ENCODE data around the gene UTF1. TPM values are rescaled to one million over a fixed set of nuclear protein-coding genes. Genes with fewer than 3 reads are reported as not detected.

Gene UTF1
- total RNA-seq, 1 experiment from 2014 or later = not detected

DNA sequence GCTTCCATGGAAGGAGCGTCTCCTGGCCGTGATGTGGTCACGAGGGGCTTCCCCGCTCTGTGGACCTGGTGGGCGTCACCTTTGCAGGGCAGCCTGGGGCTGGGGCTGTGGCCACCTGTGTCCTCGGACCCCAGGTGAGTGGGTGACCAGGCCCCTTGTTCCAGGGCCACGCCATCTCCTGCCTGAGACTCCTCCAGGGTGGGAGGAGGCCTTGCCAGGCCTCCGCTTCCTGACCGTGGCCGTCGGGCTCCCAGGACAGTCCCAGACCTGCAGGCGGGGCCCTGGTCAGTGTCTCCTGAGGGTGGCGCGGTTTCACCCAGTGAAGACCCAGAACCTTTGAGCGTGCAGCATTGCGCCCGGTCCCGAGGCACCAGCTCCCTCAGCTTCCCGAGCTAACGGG lies 20.4 kb upstream of the UTF1 start:
- BruUV-seq (replicated peaks) = no TSS peak
- Mint-ChIP-seq H3K9me3 (ENCODE audit: low read depth, unreplicated experiment) (no peaks in the 10 kb centered on the region), H3K36me3 (ENCODE audit: insufficient read depth, unreplicated experiment) (no peaks in the 10 kb centered on the region), H3K4me1 (ENCODE audit: low read depth, unreplicated experiment) (no peaks in the 10 kb centered on the region), H3K27me3 (ENCODE audit: unreplicated experiment) (no peaks in the 10 kb centered on the region), H3K27ac (ENCODE audit: unreplicated experiment) (no peak overlapping the region), H3K4me3 (ENCODE audit: low read depth, unreplicated experiment) (no peak overlapping the region)
- intact Hi-C loops (cut with micrococcal nuclease; ENCODE audit: unreplicated experiment) = no loop called here
- DNase-seq = no peak
- CTCF ChIA-PET = no interaction called here
- TF ChIP-seq, protein P1, sequence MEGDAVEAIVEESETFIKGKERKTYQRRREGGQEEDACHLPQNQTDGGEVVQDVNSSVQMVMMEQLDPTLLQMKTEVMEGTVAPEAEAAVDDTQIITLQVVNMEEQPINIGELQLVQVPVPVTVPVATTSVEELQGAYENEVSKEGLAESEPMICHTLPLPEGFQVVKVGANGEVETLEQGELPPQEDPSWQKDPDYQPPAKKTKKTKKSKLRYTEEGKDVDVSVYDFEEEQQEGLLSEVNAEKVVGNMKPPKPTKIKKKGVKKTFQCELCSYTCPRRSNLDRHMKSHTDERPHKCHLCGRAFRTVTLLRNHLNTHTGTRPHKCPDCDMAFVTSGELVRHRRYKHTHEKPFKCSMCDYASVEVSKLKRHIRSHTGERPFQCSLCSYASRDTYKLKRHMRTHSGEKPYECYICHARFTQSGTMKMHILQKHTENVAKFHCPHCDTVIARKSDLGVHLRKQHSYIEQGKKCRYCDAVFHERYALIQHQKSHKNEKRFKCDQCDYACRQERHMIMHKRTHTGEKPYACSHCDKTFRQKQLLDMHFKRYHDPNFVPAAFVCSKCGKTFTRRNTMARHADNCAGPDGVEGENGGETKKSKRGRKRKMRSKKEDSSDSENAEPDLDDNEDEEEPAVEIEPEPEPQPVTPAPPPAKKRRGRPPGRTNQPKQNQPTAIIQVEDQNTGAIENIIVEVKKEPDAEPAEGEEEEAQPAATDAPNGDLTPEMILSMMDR (IDR thresholded peaks at IDR 0.05; ENCODE audit: unreplicated experiment) = no peak

DNA sequence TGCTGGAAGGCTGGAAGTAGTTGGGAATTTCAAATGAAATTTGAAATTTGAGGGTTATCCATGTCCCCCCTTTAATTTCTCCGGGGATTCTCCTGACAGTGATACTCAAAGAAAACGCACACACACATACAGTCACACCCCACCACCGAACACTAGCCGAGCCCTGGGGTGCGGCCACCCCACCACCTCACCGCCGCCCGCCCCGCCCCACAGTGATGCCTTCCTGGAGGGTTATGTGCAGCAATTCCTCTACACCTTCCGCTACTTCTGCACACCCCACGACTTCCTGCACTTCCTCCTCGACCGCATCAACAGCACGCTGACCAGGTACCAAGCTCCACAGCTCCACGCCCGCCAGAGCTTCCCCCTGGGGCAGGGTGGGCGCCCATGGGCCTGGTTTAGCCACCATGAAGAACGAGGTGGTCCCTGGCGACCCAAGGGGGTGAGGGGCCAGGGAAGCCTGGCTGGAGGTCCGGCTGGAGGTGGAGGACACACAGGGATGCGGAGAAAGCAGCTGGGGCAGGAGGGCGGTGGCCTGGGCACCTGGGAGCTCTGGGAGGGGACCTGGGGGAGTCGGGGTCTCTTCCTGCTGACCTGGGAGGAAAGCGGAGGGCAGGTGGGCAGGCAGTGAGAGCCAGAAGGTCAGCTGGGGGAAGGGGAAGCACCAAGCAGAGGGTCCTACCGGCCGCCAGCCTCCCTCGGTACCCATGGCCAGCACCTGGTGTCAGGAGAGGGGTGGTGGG lies 19.4 kb upstream of the UTF1 start:
- intact Hi-C loops (cut with micrococcal nuclease; ENCODE audit: unreplicated experiment) = no loop called here
- TF ChIP-seq, protein P1 (IDR thresholded peaks at IDR 0.05; ENCODE audit: unreplicated experiment) = no peak
- no TSS peak for BruUV-seq (replicated peaks)
- no peak for DNase-seq
- CTCF ChIA-PET = no interaction called here
- Mint-ChIP-seq H3K4me1 (ENCODE audit: low read depth, unreplicated experiment) (no peaks in the 10 kb centered on the region), H3K9me3 (ENCODE audit: low read depth, unreplicated experiment) (no peaks in the 10 kb centered on the region), H3K27me3 (ENCODE audit: unreplicated experiment) (no peaks in the 10 kb centered on the region), H3K27ac (ENCODE audit: unreplicated experiment) (no peak overlapping the region), H3K4me3 (ENCODE audit: low read depth, unreplicated experiment) (no peak overlapping the region), H3K36me3 (ENCODE audit: insufficient read depth, unreplicated experiment) (no peaks in the 10 kb centered on the region)

DNA sequence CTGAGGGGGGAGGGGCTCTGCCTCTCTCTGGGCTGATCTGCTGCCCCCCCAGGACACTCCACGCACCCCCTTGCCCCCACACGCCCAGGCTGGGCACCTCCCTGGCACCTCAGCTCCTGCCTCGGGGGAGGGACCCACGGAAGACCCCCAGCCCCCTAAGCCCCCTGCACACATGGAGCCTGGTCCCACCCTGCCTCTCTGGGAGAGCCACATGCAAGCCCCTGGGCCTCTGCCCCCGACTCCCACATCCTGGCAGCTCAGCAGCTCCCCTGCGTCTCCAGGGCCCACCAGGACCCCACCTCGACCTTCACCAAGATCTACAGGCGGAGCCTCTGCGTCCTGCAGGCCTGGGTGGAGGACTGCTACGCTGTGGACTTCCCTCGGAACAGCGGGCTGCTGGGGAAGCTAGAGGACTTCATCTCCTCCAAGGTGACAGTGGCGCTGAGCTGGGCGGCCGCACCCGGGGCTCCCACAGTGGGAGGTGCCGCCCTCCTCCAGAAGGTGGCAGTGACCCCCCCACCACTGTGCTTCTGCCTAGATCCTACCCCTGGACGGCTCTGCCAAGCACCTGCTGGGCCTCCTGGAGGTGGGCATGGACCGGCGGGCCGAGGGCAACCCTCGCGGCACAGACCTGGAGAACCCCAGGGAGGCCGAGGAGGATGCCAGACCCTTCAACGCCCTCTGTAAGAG lies 18.7 kb upstream of the UTF1 start:
- no TSS peak for BruUV-seq (replicated peaks)
- Mint-ChIP-seq H3K9me3 (ENCODE audit: low read depth, unreplicated experiment) (no peaks in the 10 kb centered on the region), H3K4me3 (ENCODE audit: low read depth, unreplicated experiment) (no peak overlapping the region), H3K4me1 (ENCODE audit: low read depth, unreplicated experiment) (no peaks in the 10 kb centered on the region), H3K27me3 (ENCODE audit: unreplicated experiment) (no peaks in the 10 kb centered on the region), H3K36me3 (ENCODE audit: insufficient read depth, unreplicated experiment) (no peaks in the 10 kb centered on the region), H3K27ac (ENCODE audit: unreplicated experiment) (no peak overlapping the region)
- no peak for DNase-seq
- CTCF ChIA-PET = no interaction called here
- TF ChIP-seq, protein P1 (IDR thresholded peaks at IDR 0.05; ENCODE audit: unreplicated experiment) = no peak
- intact Hi-C loops (cut with micrococcal nuclease; ENCODE audit: unreplicated experiment) = no loop called here

DNA sequence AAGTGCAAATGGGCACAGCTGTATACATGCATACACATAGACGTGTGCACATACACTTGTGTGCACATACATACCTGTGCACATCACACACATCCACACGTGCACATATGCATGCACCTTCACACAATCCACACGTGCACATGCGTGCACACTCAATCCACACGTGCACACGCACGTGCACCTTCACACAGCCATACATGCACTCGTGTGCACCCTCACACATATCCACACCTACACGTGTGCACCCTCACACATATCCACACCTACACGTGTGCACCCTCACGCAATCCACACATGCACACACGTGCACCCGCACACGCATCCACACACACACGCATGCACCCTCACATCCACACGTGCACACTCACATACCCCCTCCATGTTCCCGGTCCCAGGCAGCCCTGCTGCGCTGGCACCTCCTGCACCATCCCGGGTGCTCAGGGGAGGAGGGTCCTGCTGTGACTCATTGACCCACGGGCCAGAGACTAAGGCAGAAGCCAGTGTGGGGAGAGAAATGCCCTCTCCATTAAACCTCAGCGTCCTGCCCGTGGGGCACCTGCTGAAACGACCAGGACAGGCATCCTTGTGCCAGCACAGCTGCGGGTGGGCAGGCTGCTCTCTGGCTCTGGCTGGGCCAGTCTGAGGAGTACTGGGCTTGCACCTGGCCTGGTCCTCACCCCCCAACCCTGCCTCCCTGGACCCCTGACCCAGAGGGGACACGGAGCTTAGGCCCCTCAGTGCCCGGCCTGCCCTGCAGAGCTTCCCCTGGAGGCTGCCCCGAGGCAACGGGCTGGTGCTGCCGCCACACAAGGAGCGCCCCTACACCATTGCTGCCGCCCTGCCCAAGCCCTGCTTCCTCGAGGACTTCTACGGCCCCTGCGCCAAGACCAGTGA lies 17.8 kb upstream of the UTF1 start:
- no TSS peak for BruUV-seq (replicated peaks)
- no peak for DNase-seq
- CTCF ChIA-PET = no interaction called here
- H3K4me1 Mint-ChIP-seq (ENCODE audit: low read depth, unreplicated experiment) = no peaks in the 10 kb centered on the region
- H3K4me3 Mint-ChIP-seq (ENCODE audit: low read depth, unreplicated experiment) = no peak overlapping the region
- H3K27me3 Mint-ChIP-seq (ENCODE audit: unreplicated experiment) = no peaks in the 10 kb centered on the region
- TF ChIP-seq, protein P1 (IDR thresholded peaks at IDR 0.05; ENCODE audit: unreplicated experiment) = no peak
- H3K9me3 Mint-ChIP-seq (ENCODE audit: low read depth, unreplicated experiment) = no peaks in the 10 kb centered on the region
- H3K27ac Mint-ChIP-seq (ENCODE audit: unreplicated experiment) = no peak overlapping the region
- no peaks in the 10 kb centered on the region for H3K36me3 Mint-ChIP-seq (ENCODE audit: insufficient read depth, unreplicated experiment)
- intact Hi-C loops (cut with micrococcal nuclease; ENCODE audit: unreplicated experiment) = no loop called here
